CD1c-positive myeloid dendritic cell (primary cell): ENCODE measurements around the gene TRPC1.
A peak's percentile ranks its signal among the peaks of the same experiment; 100 is the strongest.

ENCODE experiments used
- DNase-seq: peaks from one replicate; pipeline ENCODE4 v3.0.0-alpha.2; 2016; ENCODE audit errors: extremely low spot score

Gene TRPC1

DNA sequence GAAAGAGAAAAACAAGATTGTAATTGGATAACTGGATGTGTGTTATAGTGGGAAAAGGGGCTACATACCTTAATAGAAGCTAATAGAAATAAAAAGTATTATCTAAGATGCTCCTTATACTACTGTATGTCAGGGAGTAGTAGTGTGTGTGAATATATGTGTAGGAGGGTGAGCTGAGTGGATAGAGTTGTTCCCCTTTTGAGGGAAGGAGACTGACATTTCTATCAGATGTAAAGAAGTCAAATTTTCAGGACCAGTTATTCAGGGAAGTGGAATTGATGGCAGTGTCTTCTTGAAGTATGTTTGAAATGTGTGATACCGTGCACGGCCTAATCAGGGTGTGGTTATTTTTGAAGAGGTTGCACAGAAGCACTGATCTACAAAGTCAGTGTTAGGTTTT lies 116.0 kb downstream of the TRPC1 start:
- DNase-seq: peak; percentile 22

DNA sequence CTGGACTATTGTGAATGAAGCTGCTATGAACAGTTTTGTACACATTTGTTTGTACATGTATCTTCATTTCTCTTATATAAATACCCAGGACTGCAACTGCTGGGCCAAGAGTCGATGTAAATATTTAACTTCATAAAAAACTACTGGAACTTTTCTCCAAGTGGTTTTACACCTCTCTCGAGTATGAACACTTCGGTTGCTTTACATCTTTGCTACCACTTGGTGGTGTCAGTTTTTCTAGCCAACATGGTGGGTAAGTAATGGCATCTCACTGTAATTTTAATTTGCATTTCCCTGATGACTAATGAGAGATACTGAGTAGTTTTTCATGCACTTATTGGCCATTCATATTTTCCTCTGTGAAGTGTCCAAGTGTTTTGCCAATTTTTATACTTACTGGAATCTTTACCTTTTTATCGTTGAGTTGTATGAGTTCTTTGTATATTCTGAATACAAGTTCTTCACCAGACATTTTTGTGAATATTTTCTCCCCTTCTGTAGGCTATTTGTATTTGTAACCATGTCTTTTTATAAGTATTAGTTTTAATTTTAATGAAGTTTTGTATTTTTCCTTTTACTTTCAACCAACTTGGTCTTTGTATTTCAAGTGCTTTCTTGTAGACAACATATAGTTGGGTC lies 120.6 kb downstream of the TRPC1 start:
- DNase-seq: peak; percentile 40

DNA sequence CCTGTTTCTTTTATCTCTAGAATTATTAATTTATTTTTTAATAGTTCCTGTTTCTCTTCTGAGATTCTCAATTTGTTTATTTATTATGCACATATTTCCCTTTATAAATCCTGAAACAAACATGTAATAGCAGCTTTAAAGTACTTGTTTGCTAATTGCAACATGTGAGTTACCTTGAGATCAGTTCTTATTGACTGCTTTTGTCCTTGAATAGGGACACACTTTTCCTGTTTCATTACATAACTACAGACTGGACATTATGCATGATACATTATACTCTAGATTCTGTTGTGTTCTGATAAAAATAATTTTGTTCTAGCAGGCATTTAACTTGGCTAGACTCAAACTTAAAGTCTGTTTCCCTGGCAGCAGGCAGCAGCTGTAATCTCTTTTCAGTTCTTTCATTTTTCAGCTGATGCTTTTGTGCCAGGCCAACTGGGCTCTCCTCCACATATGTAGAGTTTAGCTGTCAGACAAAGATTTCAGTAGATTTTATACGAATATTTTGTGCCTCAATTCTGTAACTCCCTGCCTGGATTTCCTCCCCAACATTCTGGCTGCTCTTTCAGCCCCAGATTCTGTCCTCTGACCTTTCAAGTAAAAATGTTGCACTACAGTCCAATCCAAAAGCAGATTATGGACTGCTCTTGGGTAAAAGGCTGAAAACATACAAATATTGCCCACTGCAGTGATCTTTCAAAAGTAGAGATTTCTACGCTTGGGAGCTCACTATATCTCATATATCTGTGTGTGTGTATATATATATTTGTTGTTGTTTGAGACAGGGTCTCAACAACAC lies 123.1 kb downstream of the TRPC1 start:
- no peak for DNase-seq

DNA sequence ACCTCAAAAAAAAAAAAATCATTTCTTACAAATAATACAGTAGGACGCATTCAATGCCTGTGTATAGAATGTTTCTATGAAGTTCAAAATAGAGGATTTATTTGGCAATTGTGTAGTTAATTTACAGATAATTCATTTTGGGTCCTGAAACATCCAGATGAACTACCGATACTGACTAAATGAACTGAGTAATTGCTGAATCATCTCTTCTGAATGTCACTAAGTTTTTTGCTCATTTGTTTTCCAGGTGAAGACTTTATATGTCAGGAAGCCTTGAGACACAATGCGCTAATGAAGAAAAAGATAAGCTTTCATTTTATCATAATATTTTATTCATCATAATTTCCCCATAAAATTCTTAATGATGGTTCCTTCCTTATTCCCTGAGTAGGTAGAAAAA lies 125.3 kb downstream of the TRPC1 start:
- no peak for DNase-seq

DNA sequence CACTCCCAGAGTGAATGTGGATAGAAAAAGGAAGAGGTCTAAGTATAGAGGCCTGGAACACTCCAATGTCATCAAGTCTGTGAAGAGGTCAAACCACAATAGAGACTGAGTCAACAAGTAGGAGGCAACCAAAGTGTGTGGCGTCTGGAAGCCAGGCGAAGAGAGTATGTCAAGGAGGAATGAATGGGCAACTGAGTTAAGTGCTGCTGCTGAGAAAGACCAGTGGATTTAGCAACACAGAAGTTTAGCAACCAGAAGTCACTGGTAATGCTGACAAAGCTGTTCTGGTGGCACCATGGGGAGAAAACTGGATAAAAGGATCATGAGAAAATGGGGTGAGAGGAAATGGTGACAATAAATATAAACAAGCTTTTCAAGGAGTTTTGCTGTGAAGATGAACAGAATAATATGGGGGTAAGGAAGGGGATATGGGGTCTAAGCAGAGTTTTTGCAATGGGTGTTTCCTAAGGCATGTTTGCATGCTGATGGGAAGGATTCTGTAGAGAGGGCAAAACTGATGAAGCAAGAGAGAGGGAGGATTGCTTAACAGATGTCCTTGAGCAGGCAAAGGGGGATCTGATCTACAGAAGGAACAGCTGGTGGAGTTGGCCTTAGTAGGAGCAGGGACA lies 126.7 kb downstream of the TRPC1 start:
- DNase-seq: peak; percentile 79

DNA sequence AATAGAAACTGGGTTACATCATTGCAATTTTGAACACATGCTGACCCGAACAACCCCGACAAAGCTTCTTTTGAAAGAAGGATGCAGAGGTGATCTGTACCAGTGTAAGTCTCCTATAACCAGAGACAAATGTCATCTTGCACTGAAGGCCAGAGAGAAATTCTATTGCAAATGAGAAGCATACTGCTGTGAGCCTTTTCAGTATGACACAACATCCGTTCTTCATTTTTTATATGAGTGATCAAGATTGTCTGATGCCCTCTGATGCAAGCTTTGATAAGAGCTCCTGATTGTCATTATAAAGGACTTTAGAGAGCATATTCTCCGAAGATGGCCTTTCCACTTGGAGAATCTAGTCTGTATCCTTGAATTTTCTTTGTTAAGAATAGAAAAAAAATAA lies 128.2 kb downstream of the TRPC1 start:
- DNase-seq: no peak

DNA sequence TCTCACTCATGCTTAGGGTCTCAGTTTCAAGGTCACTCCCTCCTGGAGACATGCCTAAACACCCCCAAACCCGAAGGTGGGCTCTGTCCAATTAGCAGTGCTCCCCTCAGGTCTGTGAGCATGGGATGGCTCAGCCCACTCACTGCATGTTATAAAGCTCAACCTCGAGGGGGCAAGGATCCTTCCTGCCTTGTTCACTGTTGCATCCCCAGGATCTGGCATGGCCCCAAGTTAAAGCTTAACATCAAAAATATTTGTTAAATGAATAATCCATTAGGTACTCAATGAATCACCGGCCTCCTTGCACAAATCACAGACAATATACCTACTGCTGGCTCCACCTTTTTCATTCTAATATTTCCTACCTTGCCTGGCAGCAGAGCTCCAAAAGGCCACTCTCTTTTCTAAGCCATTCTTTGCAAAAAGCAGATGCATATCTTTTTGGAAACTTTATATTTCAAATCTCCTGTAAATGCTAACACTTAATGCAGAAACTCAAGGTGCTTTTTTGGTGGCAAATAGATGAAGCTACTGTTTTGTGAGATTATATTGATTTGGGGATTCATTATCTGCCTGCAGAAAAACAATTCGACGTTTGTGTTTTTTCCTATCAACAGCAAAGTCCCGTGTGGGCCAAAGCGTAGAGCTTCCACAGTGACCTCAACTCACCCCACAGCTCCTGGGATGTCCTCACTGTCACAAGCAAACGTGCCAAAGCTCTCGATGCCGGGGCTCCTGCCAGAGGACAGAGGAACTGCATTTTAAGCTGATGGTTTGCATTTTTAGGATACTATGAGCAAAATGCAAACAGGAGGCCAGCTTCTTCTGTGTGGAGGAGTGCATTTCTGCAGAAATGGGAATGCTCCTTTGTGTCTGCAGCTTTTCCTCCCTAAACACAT lies 129.7 kb downstream of the TRPC1 start:
- no peak for DNase-seq

DNA sequence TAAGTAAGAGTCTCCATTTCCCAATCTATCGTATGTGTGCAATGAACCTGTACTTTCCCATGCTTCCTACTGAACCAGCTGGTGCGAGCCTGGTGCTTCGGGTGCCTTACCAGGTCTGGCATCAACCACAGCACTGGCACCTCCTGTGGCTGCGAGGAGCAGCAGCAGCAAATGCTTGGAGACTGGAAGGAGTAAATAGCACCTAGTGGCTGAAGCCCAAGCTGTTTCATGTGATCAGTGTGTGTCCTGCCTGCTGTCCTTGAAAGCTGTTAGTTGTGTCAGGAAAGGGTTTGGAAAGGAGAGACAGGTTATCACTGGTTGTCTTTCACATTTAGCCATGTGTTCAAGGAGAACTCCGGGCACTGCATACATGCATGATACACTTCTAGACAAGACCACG lies 133.2 kb downstream of the TRPC1 start:
- DNase-seq: no peak
